ENCODE data around the gene SGTB.
"Not testable (repeated sequence)": the region's sequence is repeated elsewhere in the genome, so short reads cannot be mapped to it uniquely, and the experiment has no call there.

The SGTB gene

GRCh38 chr5:65736011-65736410 lies 14.1 kb upstream of the SGTB start:
- peaks cover 14% of the 10 kb centered on the region for H3F3A ChIP-seq (ENCODE audit: insufficient read depth, low read length)
- H4K20me1 ChIP-seq (ENCODE audit: insufficient read depth, low read length): no peaks in the 10 kb centered on the region; the same call in 1 of the 2 replicates
- no peaks in the 10 kb centered on the region for H3K9me3 ChIP-seq (replicated peaks; ENCODE audit: insufficient read depth, low read length)
- H3K4me1 ChIP-seq (ENCODE audit: low read length): peaks cover 9% of the 10 kb centered on the region; the same call in 1 of the 2 replicates
- no peaks in the 10 kb centered on the region for H3K9me2 ChIP-seq (replicated peaks; ENCODE audit: insufficient read depth, low read length)
- H3K79me2 ChIP-seq (ENCODE audit: low read length): peaks cover 25% of the 10 kb centered on the region; the same call in 1 of the 2 replicates
- no peaks in the 10 kb centered on the region for H3K27me3 ChIP-seq (replicated peaks; ENCODE audit: insufficient read depth, low read length)
- H3K9ac ChIP-seq (ENCODE audit: low read length): no peak overlapping the region
- H3K4me2 ChIP-seq (ENCODE audit: low read depth, low read length): no peak overlapping the region
- no peak overlapping the region for H3K27ac ChIP-seq (ENCODE audit: low read length)
- DNase-seq: no peak
- H2AFZ ChIP-seq (ENCODE audit: low read length): no peak overlapping the region
- H3K36me3 ChIP-seq (replicated peaks; ENCODE audit: insufficient read depth, low read length): no peaks in the 10 kb centered on the region
- no peak for TF ChIP-seq EZH2 (optimal IDR thresholded peaks at IDR 0.05; ENCODE audit: low read depth, low read length)
- no peak for TF ChIP-seq CTCF (IDR thresholded peaks at IDR 0.05; ENCODE audit: low read length)
- TF ChIP-seq EZH2phosphoT487 (IDR thresholded peaks at IDR 0.05; ENCODE audit: low read length): no peak
- H3K4me3 ChIP-seq (ENCODE audit: low read length): no peak overlapping the region

- Histone ChIP-seq H3K9ac (ENCODE audit: low read length) (no peak overlapping the region), H3K36me3 (replicated peaks; ENCODE audit: insufficient read depth, low read length) (no peaks in the 10 kb centered on the region), H3K79me2 (ENCODE audit: low read length) (peaks cover 24% of the 10 kb centered on the region; the same call in 1 of the 2 replicates), H3K4me1 (ENCODE audit: low read length) (peaks cover 9% of the 10 kb centered on the region; the same call in 1 of the 2 replicates), H3F3A (ENCODE audit: insufficient read depth, low read length) (peaks cover 14% of the 10 kb centered on the region), H3K27me3 (replicated peaks; ENCODE audit: insufficient read depth, low read length) (no peaks in the 10 kb centered on the region), H3K4me2 (ENCODE audit: low read depth, low read length) (no peak overlapping the region), H4K20me1 (ENCODE audit: insufficient read depth, low read length) (no peaks in the 10 kb centered on the region; the same call in 1 of the 2 replicates), H3K4me3 (ENCODE audit: low read length) (no peak overlapping the region), H3K9me3 (replicated peaks; ENCODE audit: insufficient read depth, low read length) (no peaks in the 10 kb centered on the region), H3K27ac (ENCODE audit: low read length) (peak overlapping the region; percentile 28; the same call in 1 of the 2 replicates), H3K9me2 (replicated peaks; ENCODE audit: insufficient read depth, low read length) (no peaks in the 10 kb centered on the region), H2AFZ (ENCODE audit: low read length) (no peak overlapping the region)
- DNase-seq: no peak
- no peak for TF ChIP-seq CTCF (IDR thresholded peaks at IDR 0.05; ENCODE audit: low read length)
- no peak for TF ChIP-seq EZH2 (optimal IDR thresholded peaks at IDR 0.05; ENCODE audit: low read depth, low read length)
- no peak for TF ChIP-seq EZH2phosphoT487 (IDR thresholded peaks at IDR 0.05; ENCODE audit: low read length)
Observed at GRCh38 chr5:65734921-65735320, 13.0 kb upstream of the SGTB start.

DNA sequence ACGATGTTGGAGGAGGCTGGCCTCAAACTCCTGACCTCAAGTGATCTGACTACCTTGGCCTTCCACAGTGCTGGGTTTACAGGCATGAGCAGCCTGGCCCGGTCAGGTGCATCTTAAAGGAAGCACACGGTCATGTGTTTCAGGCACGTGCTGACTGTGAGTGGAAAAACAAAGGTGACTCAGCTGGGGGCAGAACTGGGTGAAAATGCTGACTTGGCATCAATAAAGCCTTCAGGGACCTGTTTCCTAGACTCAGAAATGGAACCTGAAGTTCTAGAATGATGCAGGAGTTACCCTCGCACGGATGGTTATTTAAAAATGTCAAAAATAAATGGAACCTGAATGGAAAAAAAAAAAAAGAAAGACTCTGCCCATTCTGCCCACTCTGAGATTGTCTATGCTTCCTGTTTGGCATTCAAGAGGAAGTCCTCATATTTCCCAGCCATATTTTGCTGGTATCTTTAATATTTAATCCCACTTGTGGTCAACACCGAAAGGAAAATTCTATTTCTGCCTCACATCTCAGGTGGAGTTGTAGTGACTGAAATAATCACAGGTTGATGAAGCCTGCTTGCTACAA lies 12.4 kb upstream of the SGTB start:
- H3K4me1 ChIP-seq (ENCODE audit: low read length); H3K36me3 ChIP-seq (replicated peaks; ENCODE audit: insufficient read depth, low read length); H3K27me3 ChIP-seq (replicated peaks; ENCODE audit: insufficient read depth, low read length); H3K9me3 ChIP-seq (replicated peaks; ENCODE audit: insufficient read depth, low read length); H2AFZ ChIP-seq (ENCODE audit: low read length); H3K9me2 ChIP-seq (replicated peaks; ENCODE audit: insufficient read depth, low read length); H4K20me1 ChIP-seq (ENCODE audit: insufficient read depth, low read length); H3K4me3 ChIP-seq (ENCODE audit: low read length); H3K9ac ChIP-seq (ENCODE audit: low read length): not testable (repeated sequence)
- Histone ChIP-seq H3K4me2 (ENCODE audit: low read depth, low read length) (peak overlapping the region; percentile 10; the same call in 1 of the 2 replicates), H3K79me2 (ENCODE audit: low read length) (peaks cover 21% of the 10 kb centered on the region; the same call in 1 of the 2 replicates), H3K27ac (ENCODE audit: low read length) (peak overlapping the region; percentile 28; the same call in 1 of the 2 replicates), H3F3A (ENCODE audit: insufficient read depth, low read length) (peaks cover 14% of the 10 kb centered on the region)
- peak; percentile 45 for DNase-seq

DNA sequence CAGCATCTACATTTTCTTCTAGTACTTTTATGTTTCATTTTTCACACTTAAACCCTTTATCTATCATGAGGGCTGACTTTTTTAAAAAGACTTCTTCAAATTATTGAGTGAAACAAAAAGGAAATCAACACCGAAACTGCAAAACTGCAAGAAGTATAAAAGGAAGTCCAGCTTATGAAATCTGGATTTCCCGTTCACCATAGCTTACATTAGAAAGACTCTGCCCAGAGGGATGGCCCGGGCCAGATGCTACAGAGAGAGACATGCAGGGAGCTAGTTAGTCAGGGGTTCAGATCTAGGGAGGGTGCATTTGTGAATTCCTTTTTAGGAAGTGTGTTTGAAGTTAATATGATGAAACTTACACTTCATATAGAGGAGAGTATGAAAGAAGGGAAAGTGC lies 10.1 kb upstream of the SGTB start:
- H3F3A ChIP-seq (ENCODE audit: insufficient read depth, low read length): peaks cover 14% of the 10 kb centered on the region
- H3K4me2 ChIP-seq (ENCODE audit: low read depth, low read length): peak overlapping the region; percentile 14; the same call in 1 of the 2 replicates
- H2AFZ ChIP-seq (ENCODE audit: low read length); H3K4me3 ChIP-seq (ENCODE audit: low read length); H3K4me1 ChIP-seq (ENCODE audit: low read length); H4K20me1 ChIP-seq (ENCODE audit: insufficient read depth, low read length); H3K27me3 ChIP-seq (replicated peaks; ENCODE audit: insufficient read depth, low read length); H3K9me3 ChIP-seq (replicated peaks; ENCODE audit: insufficient read depth, low read length); H3K36me3 ChIP-seq (replicated peaks; ENCODE audit: insufficient read depth, low read length); H3K9ac ChIP-seq (ENCODE audit: low read length); H3K9me2 ChIP-seq (replicated peaks; ENCODE audit: insufficient read depth, low read length): not testable (repeated sequence)
- H3K79me2 ChIP-seq (ENCODE audit: low read length): peaks cover 23% of the 10 kb centered on the region
- peak overlapping the region; percentile 19; the same call in 1 of the 2 replicates for H3K27ac ChIP-seq (ENCODE audit: low read length)
- DNase-seq: peak; percentile 54
